ENCODE measurements around the gene CDK9. TPM values are rescaled to one million over a fixed set of nuclear protein-coding genes. Genes with fewer than 3 reads are reported as not detected.

Gene CDK9
- total and polyA plus RNA-seq, 10 of the 15 experiments (the other 5 are each of a cell fraction or from before 2014, with no cell fraction given) = 7.3 to 92.6 (median 51.6) TPM

DNA sequence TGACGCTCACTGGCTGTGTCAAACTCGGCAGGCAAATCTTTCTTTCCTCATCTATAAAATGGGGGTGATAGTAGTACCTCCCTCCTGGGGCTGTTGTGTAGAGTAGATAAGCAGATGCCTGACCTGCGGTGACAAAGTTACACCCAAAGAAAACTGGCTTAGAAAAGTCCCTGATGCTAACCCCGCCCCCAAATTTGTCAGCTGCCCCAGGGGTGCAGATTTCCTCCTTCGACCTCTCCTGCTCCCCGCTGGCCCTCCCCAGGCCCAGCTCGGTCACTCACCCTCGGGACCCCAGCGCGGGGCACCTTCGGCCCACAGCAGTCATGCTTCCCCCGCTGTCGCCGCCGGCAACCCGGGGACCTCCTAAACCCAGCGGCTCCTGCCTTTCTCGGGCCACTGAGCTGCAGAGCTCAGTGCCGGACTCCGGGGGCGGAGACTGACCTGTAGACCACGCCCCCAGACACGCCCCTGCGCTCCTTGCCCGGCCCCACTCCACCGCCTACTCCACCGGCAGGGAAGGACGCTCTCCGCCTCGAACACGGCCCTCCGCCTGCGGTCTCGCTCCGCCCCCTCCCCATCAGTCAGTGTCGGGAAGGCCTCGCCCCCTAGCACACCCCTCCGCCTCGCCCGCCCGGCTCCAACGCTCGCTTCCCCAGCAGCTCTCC, 14.8 kb upstream of the CDK9 start (continued):
- TF ChIP-seq HDAC6 (IDR thresholded peaks at IDR 0.05; ENCODE audit: unreplicated experiment) (no peak), ZNF622 (IDR thresholded peaks at IDR 0.05) (no peak), BACH1 (IDR thresholded peaks at IDR 0.05; ENCODE audit: borderline replicate concordance) (peak; percentile 34; the same call in 1 of the 2 replicates), TCF7 (IDR thresholded peaks at IDR 0.05; ENCODE audit: borderline replicate concordance) (no peak), POU2F2 (IDR thresholded peaks at IDR 0.05; ENCODE audit: borderline replicate concordance, low read depth, low read length) (no peak), FOXM1 (IDR thresholded peaks at IDR 0.05; ENCODE audit: low read depth, low read length) (no peak), ZNF207 (IDR thresholded peaks at IDR 0.05; ENCODE audit: borderline replicate concordance) (0 out of 2 replicates have a peak, but pooled peaks have one; percentile 62), IKZF1 (conservative IDR thresholded peaks at IDR 0.05) (no peak), BHLHE40 (IDR thresholded peaks at IDR 0.05; ENCODE audit: borderline replicate concordance in 1 of 2, low read depth in 2 of 2, low read length in 1 of 2) (peak in 1 of 2 experiments; percentile 57; a peak in 1 of 4 replicates), NFIC (IDR thresholded peaks at IDR 0.05; ENCODE audit: low read depth, low read length) (no peak), TAF1 (IDR thresholded peaks at IDR 0.05; ENCODE audit: borderline replicate concordance, low read depth, low read length) (no peak), EED (IDR thresholded peaks at IDR 0.05; ENCODE audit: low read depth) (no peak), KAT2A (conservative IDR thresholded peaks at IDR 0.05; ENCODE audit: control insufficient read depth, low read depth, low read length) (no peak), ZNF217 (IDR thresholded peaks at IDR 0.05) (no peak), IRF4 (IDR thresholded peaks at IDR 0.05; ENCODE audit: low read depth, low read length) (no peak), PAX8 (IDR thresholded peaks at IDR 0.05) (no peak), STAT1 (conservative IDR thresholded peaks at IDR 0.05) (no peak), MXI1 (IDR thresholded peaks at IDR 0.05; ENCODE audit: low read depth, low read length) (no peak; the same call in 1 of the 2 replicates), YBX1 (IDR thresholded peaks at IDR 0.05) (no peak), FOS (IDR thresholded peaks at IDR 0.05; ENCODE audit: borderline replicate concordance, extremely low read depth, insufficient read length) (no peak), SMAD5 (IDR thresholded peaks at IDR 0.05; ENCODE audit: low read depth) (no peak), RB1 (IDR thresholded peaks at IDR 0.05; ENCODE audit: borderline replicate concordance) (peak; percentile 15; the same call in 1 of the 2 replicates), CREB1 (IDR thresholded peaks at IDR 0.05; ENCODE audit: low read depth) (no peak), LARP7 (IDR thresholded peaks at IDR 0.05) (no peak; the same call in 1 of the 2 replicates)
- TF ChIP-seq, protein P1, sequence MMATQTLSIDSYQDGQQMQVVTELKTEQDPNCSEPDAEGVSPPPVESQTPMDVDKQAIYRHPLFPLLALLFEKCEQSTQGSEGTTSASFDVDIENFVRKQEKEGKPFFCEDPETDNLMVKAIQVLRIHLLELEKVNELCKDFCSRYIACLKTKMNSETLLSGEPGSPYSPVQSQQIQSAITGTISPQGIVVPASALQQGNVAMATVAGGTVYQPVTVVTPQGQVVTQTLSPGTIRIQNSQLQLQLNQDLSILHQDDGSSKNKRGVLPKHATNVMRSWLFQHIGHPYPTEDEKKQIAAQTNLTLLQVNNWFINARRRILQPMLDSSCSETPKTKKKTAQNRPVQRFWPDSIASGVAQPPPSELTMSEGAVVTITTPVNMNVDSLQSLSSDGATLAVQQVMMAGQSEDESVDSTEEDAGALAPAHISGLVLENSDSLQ (IDR thresholded peaks at IDR 0.05) = peak; percentile 97
- TF ChIP-seq, protein P2, sequence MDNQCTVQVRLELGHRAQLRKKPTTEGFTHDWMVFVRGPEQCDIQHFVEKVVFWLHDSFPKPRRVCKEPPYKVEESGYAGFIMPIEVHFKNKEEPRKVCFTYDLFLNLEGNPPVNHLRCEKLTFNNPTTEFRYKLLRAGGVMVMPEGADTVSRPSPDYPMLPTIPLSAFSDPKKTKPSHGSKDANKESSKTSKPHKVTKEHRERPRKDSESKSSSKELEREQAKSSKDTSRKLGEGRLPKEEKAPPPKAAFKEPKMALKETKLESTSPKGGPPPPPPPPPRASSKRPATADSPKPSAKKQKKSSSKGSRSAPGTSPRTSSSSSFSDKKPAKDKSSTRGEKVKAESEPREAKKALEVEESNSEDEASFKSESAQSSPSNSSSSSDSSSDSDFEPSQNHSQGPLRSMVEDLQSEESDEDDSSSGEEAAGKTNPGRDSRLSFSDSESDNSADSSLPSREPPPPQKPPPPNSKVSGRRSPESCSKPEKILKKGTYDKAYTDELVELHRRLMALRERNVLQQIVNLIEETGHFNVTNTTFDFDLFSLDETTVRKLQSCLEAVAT (IDR thresholded peaks at IDR 0.05) = no peak
- TF ChIP-seq, protein P3, sequence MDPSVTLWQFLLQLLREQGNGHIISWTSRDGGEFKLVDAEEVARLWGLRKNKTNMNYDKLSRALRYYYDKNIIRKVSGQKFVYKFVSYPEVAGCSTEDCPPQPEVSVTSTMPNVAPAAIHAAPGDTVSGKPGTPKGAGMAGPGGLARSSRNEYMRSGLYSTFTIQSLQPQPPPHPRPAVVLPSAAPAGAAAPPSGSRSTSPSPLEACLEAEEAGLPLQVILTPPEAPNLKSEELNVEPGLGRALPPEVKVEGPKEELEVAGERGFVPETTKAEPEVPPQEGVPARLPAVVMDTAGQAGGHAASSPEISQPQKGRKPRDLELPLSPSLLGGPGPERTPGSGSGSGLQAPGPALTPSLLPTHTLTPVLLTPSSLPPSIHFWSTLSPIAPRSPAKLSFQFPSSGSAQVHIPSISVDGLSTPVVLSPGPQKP (IDR thresholded peaks at IDR 0.05; ENCODE audit: low read depth, low read length) = no peak
- TF ChIP-seq, protein P4, sequence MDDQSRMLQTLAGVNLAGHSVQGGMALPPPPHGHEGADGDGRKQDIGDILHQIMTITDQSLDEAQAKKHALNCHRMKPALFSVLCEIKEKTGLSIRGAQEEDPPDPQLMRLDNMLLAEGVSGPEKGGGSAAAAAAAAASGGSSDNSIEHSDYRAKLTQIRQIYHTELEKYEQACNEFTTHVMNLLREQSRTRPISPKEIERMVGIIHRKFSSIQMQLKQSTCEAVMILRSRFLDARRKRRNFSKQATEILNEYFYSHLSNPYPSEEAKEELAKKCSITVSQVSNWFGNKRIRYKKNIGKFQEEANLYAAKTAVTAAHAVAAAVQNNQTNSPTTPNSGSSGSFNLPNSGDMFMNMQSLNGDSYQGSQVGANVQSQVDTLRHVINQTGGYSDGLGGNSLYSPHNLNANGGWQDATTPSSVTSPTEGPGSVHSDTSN (IDR thresholded peaks at IDR 0.05; ENCODE audit: insufficient replicate concordance, low read depth, low read length) = peak; percentile 94
